Osteoblast (primary cell): ENCODE data around the gene IGLL5. TPM values are rescaled to one million over a fixed set of nuclear protein-coding genes. Genes with fewer than 3 reads are reported as not detected.

ENCODE experiments used
- DNase-seq: peaks from one replicate; pipeline ENCODE4 v3.0.0; 2011; ENCODE audit warnings: low spot score, mixed read lengths; ENCODE audit not compliant: insufficient read length; ENCODE audit errors: missing footprints
- H2AFZ ChIP-seq: 2 replicates; pipeline ENCODE4 v1.6.0; 2011; ENCODE audit warnings: mild to moderate bottlenecking, low read length
- H3K27ac ChIP-seq: 2 replicates; pipeline ENCODE4 v1.5.1; 2011; ENCODE audit warnings: mild to moderate bottlenecking, low read depth, low read length, moderate library complexity
- H3K27me3 ChIP-seq: 2 replicates; pipeline ENCODE4 v1.6.0; 2012; ENCODE audit warnings: mild to moderate bottlenecking, control low read depth, inconsistent platforms, low read length, moderate library complexity; ENCODE audit not compliant: insufficient read depth
- H3K36me3 ChIP-seq: 2 replicates; pipeline ENCODE4 v1.5.1; 2011; ENCODE audit warnings: mild to moderate bottlenecking, low read length, control low read depth, moderate library complexity; ENCODE audit not compliant: insufficient read depth
- H3K4me1 ChIP-seq: 2 replicates; pipeline ENCODE4 v1.5.1; 2011; ENCODE audit warnings: mild to moderate bottlenecking, low read length, control low read depth, moderate library complexity; ENCODE audit not compliant: insufficient read depth
- H3K4me2 ChIP-seq: 2 replicates; pipeline ENCODE4 v1.6.0; 2011; ENCODE audit warnings: mild to moderate bottlenecking, low read length; ENCODE audit not compliant: insufficient read depth
- H3K4me3 ChIP-seq: fragments of 200-600 bp; sonication (generic); 3 replicates; pipeline ENCODE4 v1.5.1; 2012; ENCODE audit warnings: mild to moderate bottlenecking, low read length, inconsistent platforms; ENCODE audit not compliant: insufficient read depth
- H3K79me2 ChIP-seq: 2 replicates; pipeline ENCODE4 v1.6.0; 2012; ENCODE audit warnings: mild to moderate bottlenecking, low read length, control low read depth, inconsistent platforms; ENCODE audit not compliant: insufficient read depth
- H3K9me3 ChIP-seq: 2 replicates; pipeline ENCODE4 v1.5.1; 2011; ENCODE audit warnings: low read depth, low read length, control low read depth
- H4K20me1 ChIP-seq: 2 replicates; pipeline ENCODE4 v1.6.0; 2012; ENCODE audit warnings: mild to moderate bottlenecking, low read length, control low read depth; ENCODE audit not compliant: insufficient read depth
- total RNA-seq: library from RNA; depleted of rRNA; stranded (reverse); fragments of >200 nt; gene quantifications from 2 replicates; pipeline ENCODE4 v1.2.3, GENCODE V29; 2012
- TF ChIP-seq, protein P1 (sequence below): IDR thresholded peaks from 2 replicates; pipeline ENCODE4 v1.5.1; 2011; ENCODE audit warnings: mild to moderate bottlenecking, low read depth, low read length, moderate library complexity; ENCODE audit errors: extremely low read depth

IGLL5 gene
- total RNA-seq, 1 donor = not detected

DNA sequence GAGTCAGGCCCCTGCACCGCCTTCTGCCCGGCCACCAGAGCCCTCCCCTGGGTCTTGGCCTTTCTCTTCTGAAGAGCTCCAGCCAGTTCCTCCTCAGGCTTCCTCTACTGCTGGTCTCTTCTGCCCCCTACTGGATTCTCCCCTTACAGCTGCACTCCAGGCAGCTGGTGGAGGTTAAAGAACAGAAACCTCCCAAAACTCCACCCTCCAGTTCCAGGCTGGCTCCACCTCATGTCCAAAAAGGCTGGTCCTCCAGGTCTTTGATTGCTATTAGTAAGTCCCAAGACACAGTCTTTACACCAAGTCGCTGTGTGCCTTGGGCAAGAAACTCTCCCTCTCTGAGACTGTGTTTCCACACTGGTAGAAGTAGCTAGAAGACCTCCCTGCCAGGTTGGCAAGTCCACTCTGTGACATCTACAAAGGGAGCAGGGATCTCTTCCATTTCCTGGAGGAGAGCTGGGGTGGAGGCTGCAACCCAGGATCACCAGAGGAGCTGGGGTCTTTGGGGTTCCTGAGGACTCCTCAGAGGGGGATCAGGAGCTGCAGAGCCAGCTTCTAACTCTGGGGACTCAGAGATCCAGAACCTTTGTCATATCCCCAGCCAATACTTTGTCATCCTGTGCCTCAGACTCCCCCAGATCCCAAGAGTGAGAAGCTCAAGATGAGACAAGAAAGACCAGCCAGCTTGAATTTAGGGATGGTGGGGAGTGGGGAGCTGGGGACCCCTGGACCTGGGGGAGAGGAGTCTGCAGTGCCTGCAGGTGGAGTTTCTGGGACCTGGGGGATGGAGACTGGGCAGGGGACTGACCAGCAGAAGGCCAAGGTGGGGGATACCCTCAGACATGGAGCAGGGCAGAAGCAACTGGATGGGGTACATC, 3.4 kb upstream of the IGLL5 start:
- Histone ChIP-seq H4K20me1 (no peaks in the 10 kb centered on the region), H3K4me1 (no peaks in the 10 kb centered on the region), H2AFZ (no peak overlapping the region), H3K4me2 (no peak overlapping the region), H3K36me3 (no peaks in the 10 kb centered on the region), H3K27me3 (no peaks in the 10 kb centered on the region), H3K27ac (no peak overlapping the region), H3K4me3 (no peak overlapping the region), H3K9me3 (no peaks in the 10 kb centered on the region), H3K79me2 (no peaks in the 10 kb centered on the region)
- peak; percentile 96 for DNase-seq
- TF ChIP-seq, protein P1, sequence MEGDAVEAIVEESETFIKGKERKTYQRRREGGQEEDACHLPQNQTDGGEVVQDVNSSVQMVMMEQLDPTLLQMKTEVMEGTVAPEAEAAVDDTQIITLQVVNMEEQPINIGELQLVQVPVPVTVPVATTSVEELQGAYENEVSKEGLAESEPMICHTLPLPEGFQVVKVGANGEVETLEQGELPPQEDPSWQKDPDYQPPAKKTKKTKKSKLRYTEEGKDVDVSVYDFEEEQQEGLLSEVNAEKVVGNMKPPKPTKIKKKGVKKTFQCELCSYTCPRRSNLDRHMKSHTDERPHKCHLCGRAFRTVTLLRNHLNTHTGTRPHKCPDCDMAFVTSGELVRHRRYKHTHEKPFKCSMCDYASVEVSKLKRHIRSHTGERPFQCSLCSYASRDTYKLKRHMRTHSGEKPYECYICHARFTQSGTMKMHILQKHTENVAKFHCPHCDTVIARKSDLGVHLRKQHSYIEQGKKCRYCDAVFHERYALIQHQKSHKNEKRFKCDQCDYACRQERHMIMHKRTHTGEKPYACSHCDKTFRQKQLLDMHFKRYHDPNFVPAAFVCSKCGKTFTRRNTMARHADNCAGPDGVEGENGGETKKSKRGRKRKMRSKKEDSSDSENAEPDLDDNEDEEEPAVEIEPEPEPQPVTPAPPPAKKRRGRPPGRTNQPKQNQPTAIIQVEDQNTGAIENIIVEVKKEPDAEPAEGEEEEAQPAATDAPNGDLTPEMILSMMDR = peak; percentile 75

DNA sequence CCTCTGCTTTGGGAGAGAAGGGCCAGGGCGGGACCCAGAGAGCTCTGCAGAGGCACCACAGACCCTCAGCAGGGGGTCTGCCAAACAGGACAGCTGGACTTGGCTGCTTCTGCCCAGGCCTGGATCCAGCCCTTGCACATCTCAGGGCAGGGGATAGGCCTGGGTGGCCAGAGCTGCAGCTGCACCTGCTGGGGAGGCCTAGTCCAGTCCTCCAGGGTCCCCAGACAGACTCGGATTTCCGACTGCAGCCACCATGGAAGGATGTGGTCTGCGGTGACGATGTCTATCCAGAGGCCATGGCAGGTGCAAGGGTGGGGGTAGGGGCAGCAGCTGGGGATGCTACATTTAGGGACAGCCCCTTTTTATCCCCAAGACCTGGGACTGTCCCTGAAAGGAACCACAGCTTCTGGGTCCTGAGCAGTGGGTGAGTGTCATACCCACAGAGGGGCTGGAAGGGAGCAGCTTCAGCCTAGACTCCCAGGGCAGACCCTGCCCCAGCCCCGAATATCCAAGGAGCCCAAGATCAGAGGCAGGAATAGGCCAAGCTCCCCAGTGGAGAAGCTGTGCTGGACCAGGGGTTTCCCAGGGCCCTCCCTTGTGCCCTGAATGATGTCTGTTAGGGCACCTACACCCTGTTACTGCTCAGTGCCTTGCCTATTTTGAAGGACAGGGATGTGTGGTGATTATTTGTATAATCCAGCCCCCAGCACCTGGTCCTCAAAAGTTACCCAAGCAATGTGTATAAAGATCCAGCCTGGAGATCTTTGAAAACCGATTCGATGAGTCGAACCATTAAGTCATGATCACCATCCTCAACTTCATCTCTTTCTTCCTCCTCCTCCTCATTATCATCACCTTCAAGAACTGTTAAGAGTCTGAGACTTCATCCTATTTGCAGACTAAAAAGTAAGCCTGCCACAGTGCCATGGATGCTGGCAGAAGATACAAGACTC, 2.5 kb upstream of the IGLL5 start:
- Histone ChIP-seq H4K20me1 (no peaks in the 10 kb centered on the region), H3K9me3 (no peaks in the 10 kb centered on the region)
- TF ChIP-seq, protein P1 = no peak

DNA sequence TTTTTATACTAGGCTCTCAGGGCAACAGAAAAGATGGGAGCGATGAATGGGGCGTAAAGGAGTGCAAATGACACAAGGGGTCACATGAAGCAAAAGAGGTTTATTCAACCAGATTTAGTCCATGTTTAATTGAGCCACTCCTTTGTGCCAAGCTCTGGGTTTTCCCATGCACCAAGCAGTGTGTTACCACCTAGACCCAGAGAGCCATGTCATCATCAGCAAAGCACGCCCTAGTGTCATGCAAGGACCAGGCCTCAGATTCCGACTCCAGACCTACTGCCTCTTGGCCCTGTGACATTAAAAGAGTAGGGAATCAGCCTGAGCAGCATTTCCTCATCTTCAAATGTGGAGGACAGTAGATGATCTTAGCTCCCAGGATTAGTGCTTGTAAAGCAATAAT, 1.1 kb upstream of the IGLL5 start:
- Histone ChIP-seq H2AFZ (no peak overlapping the region), H3K9me3 (no peaks in the 10 kb centered on the region), H4K20me1 (no peaks in the 10 kb centered on the region), H3K79me2 (no peaks in the 10 kb centered on the region), H3K27me3 (peaks cover 6% of the 10 kb centered on the region), H3K36me3 (no peaks in the 10 kb centered on the region), H3K27ac (no peak overlapping the region), H3K4me3 (no peak overlapping the region), H3K4me2 (no peak overlapping the region), H3K4me1 (no peaks in the 10 kb centered on the region)
- TF ChIP-seq, protein P1 = no peak
- DNase-seq = peak; percentile 5

More for the DNA sequence above, 2.5 kb upstream of the IGLL5 start:
- H3K27me3 ChIP-seq = no peaks in the 10 kb centered on the region
- peak; percentile 32 for DNase-seq
- H3K4me1 ChIP-seq = no peaks in the 10 kb centered on the region
- H2AFZ ChIP-seq = no peak overlapping the region
- H3K4me3 ChIP-seq = no peak overlapping the region
- no peaks in the 10 kb centered on the region for H3K79me2 ChIP-seq
- no peaks in the 10 kb centered on the region for H3K36me3 ChIP-seq
- no peak overlapping the region for H3K4me2 ChIP-seq
- H3K27ac ChIP-seq = no peak overlapping the region
